IgD-negative memory B cell (primary cell): ENCODE data around the gene PRSS22. TPM values are rescaled to one million over a fixed set of nuclear protein-coding genes. Genes with fewer than 3 reads are reported as not detected.

Experiments
- H3K27ac Mint-ChIP-seq, 3 donors: one replicate each; pipeline ENCODE4 v1.8.0; 2020 to 2022; ENCODE audit warnings: mild to moderate bottlenecking in 3 of 3, mixed read lengths in 3 of 3, moderate library complexity in 1 of 3
- H3K27me3 Mint-ChIP-seq: one replicate; pipeline ENCODE4 v1.8.0; 2021; ENCODE audit warnings: mixed read lengths
- H3K36me3 Mint-ChIP-seq: one replicate; pipeline ENCODE4 v1.8.0; 2020; ENCODE audit warnings: mild to moderate bottlenecking, mixed read lengths
- H3K4me1 Mint-ChIP-seq, 3 donors: one replicate each; pipeline ENCODE4 v1.8.0; 2020 to 2022; ENCODE audit warnings: mixed read lengths in 3 of 3, mild to moderate bottlenecking in 1 of 3
- H3K4me3 Mint-ChIP-seq, 4 donors: one replicate each; pipeline ENCODE4 v1.8.0; 2020 to 2022; ENCODE audit warnings: mild to moderate bottlenecking in 4 of 4, mixed read lengths in 4 of 4, moderate library complexity in 3 of 4
- H3K9me3 Mint-ChIP-seq, 3 donors: one replicate each; pipeline ENCODE4 v1.8.0; 2020 to 2021; ENCODE audit warnings: mixed read lengths in 3 of 3, mild to moderate bottlenecking in 1 of 3
- polyA plus RNA-seq: library from polyadenylated mRNA; unstranded; fragments of 300-500 nt; fragmentation: Illumina TruSeq; gene quantifications from one replicate; pipeline ENCODE4 v1.2.3, GENCODE V29; 2021

PRSS22 gene
- polyA plus RNA-seq, 1 donor from 2014 or later, result not detected

- Mint-ChIP-seq H3K36me3 (no peaks in the 10 kb centered on the region), H3K4me3 (no peak overlapping the region), H3K27me3 (peaks cover 35% of the 10 kb centered on the region), H3K4me1 (no peaks in the 10 kb centered on the region), H3K27ac (no peak overlapping the region), H3K9me3 (peaks cover 2 to 10% (median 2%) of the 10 kb centered on the region in 3 donors)
These were observed 48.7 kb downstream of the PRSS22 start for GRCh38 chr16:2809149-2809760.

- Mint-ChIP-seq H3K27ac (no peak overlapping the region), H3K9me3 (peaks cover 4 to 12% (median 5%) of the 10 kb centered on the region in 3 donors), H3K36me3 (no peaks in the 10 kb centered on the region), H3K4me1 (no peaks in the 10 kb centered on the region), H3K4me3 (no peak overlapping the region), H3K27me3 (peaks cover 35% of the 10 kb centered on the region)
These were observed 49.8 kb downstream of the PRSS22 start for GRCh38 chr16:2808181-2808580.

- Mint-ChIP-seq H3K27ac (no peak overlapping the region), H3K27me3 (peaks cover 31% of the 10 kb centered on the region), H3K9me3 (peaks cover 5 to 15% (median 5%) of the 10 kb centered on the region in 3 donors), H3K4me3 (no peak overlapping the region), H3K36me3 (no peaks in the 10 kb centered on the region), H3K4me1 (no peaks in the 10 kb centered on the region)
These were observed 51.7 kb downstream of the PRSS22 start for GRCh38 chr16:2806286-2806685.

- peaks cover 23% of the 10 kb centered on the region for H3K27me3 Mint-ChIP-seq
- peak overlapping the region in 1 of 4 donors; percentile 16 for H3K4me3 Mint-ChIP-seq
- peaks cover 5 to 14% (median 5%) of the 10 kb centered on the region in 3 donors for H3K9me3 Mint-ChIP-seq
- no peak overlapping the region for H3K27ac Mint-ChIP-seq
- H3K4me1 Mint-ChIP-seq, result no peaks in the 10 kb centered on the region
- H3K36me3 Mint-ChIP-seq, result no peaks in the 10 kb centered on the region
These were observed 53.2 kb downstream of the PRSS22 start for GRCh38 chr16:2804728-2805127.

- Mint-ChIP-seq H3K27ac (no peak overlapping the region), H3K4me3 (no peak overlapping the region), H3K9me3 (peaks cover 3 to 5% (median 4%) of the 10 kb centered on the region in 3 donors), H3K4me1 (no peaks in the 10 kb centered on the region), H3K27me3 (peaks cover 18% of the 10 kb centered on the region), H3K36me3 (no peaks in the 10 kb centered on the region)
These were observed 54.3 kb downstream of the PRSS22 start for GRCh38 chr16:2803545-2804195.

Other genes starting within 250 kb of the PRSS22 start
- gene KCTD5, start 175.6 kb downstream of the PRSS22 start, polyA plus RNA-seq, result 24.9 TPM
- gene PRSS27, start 137.9 kb downstream of the PRSS22 start, polyA plus RNA-seq, result not detected
- gene SRRM2, start 105.5 kb downstream of the PRSS22 start, polyA plus RNA-seq, result 159 TPM
- gene ELOB, start 80.9 kb downstream of the PRSS22 start, polyA plus RNA-seq, result 262 TPM
- gene PRSS33, start 70.6 kb downstream of the PRSS22 start, polyA plus RNA-seq, result not detected
- not detected for gene PRSS41, start 59.7 kb downstream of the PRSS22 start, polyA plus RNA-seq
- 10.4 TPM for gene PRSS21, start 40.9 kb downstream of the PRSS22 start, polyA plus RNA-seq
- gene ZG16B, start 27.9 kb downstream of the PRSS22 start, polyA plus RNA-seq, result not detected
- gene FLYWCH2, start 25.0 kb upstream of the PRSS22 start, polyA plus RNA-seq, result 20.8 TPM
- 14.8 TPM for gene FLYWCH1, start 53.8 kb upstream of the PRSS22 start, polyA plus RNA-seq
- gene KREMEN2, start 106.1 kb upstream of the PRSS22 start, polyA plus RNA-seq, result 1.5 TPM
- 1.9 TPM for gene PAQR4, start 111.2 kb upstream of the PRSS22 start, polyA plus RNA-seq
- 1.4 TPM for gene PKMYT1, start 122.3 kb upstream of the PRSS22 start, polyA plus RNA-seq
- gene CLDN9, start 154.8 kb upstream of the PRSS22 start, polyA plus RNA-seq, result not detected
- not detected for gene CLDN6, start 160.0 kb upstream of the PRSS22 start, polyA plus RNA-seq
- 0.31 TPM for gene TNFRSF12A, start 162.2 kb upstream of the PRSS22 start, polyA plus RNA-seq
- 26.2 TPM for gene HCFC1R1, start 165.8 kb upstream of the PRSS22 start, polyA plus RNA-seq
- gene THOC6, start 165.9 kb upstream of the PRSS22 start, polyA plus RNA-seq, result 48.2 TPM
- not detected for gene BICDL2, start 178.8 kb upstream of the PRSS22 start, polyA plus RNA-seq
- gene MMP25, start 188.4 kb upstream of the PRSS22 start, polyA plus RNA-seq, result 0.40 TPM
- gene IL32, start 207.5 kb upstream of the PRSS22 start, polyA plus RNA-seq, result 59.8 TPM
- not detected for gene ZSCAN10, start 241.1 kb upstream of the PRSS22 start, polyA plus RNA-seq